Pancreas (tissue), 10 donors: Measurements from ENCODE around the gene GNA14. TPM values are rescaled to one million over a fixed set of nuclear protein-coding genes. Genes with fewer than 3 reads are reported as not detected.

Source experiments
- ATAC-seq, 4 donors: fragments of 200-7000 bp; cut with Tn5 transposase; one replicate each; pipeline versions ENCODE4 v1.8.0 to v1.9.1; 2020; ENCODE audit warnings: mild to moderate bottlenecking in 4 of 4, moderate library complexity in 4 of 4
- DNase-seq, 6 donors: peaks; one replicate each; pipeline ENCODE4 v3.0.0-alpha.2; 2020
- FAIRE-seq: peaks from 2 replicates; lab custom pipeline; 2012; peaks lifted over from hg19 to GRCh38; lab: Jason Lieb, UNC
- H3K27ac ChIP-seq, 4 donors: fragments of 200-600 bp; sonication (generic); 1 replicate in 3 of 4; 2 replicates in 1 of 4; pipeline versions ENCODE4 v1.5.0 to v1.8.0; 2020
- H3K27me3 ChIP-seq, 4 donors: fragments of 200-600 bp; one replicate each; pipeline ENCODE4 v1.8.0; 2021
- H3K36me3 ChIP-seq, 3 donors: fragments of 200-600 bp; sonication (generic) in 1 of 3; one replicate each; pipeline versions ENCODE4 v1.5.0 to v1.8.0; 2020 to 2021
- H3K4me1 ChIP-seq, 3 donors: fragments of 200-600 bp; one replicate each; pipeline ENCODE4 v1.8.0; 2021
- H3K4me3 ChIP-seq, 4 donors: fragments of 200-600 bp; sonication (generic) in 2 of 4; one replicate each; pipeline versions ENCODE4 v1.5.0 to v1.8.0; 2020 to 2021
- H3K9me3 ChIP-seq, 4 donors: fragments of 200-600 bp; one replicate each; pipeline ENCODE4 v1.8.0; 2021
- CTCF ChIP-seq, 4 donors: fragments of 200-600 bp; sonication (generic) in 3 of 4; IDR thresholded peaks; one replicate each; pipeline versions ENCODE4 v1.5.0 to v1.8.0; 2021; ENCODE audit warnings: antibody characterized with exemption in 4 of 4
- WGBS, 2 donors: extraction: QIAGEN DNeasy Blood & Tissue Kit; methylation state at CpG; one replicate each; pipeline ENCODE4 v1.1.7; 2013; 5-methylcytosine and 5-hydroxymethylcytosine counted together
- intact Hi-C, 3 donors: fragments of 100-400 bp; cut with DNase I; formaldehyde crosslinking; loops; one replicate each; pipeline versions ENCODE4 v1.11.1 to v1.14.2; 2022
- polyA plus RNA-seq, 2 donors: library from polyadenylated mRNA; stranded (reverse); fragments of 200-250 nt; gene quantifications; one replicate each; pipeline ENCODE4 v1.2.3, GENCODE V29; 2013
- total RNA-seq, 6 donors: library from RNA; stranded (reverse); fragmentation: NEBNext Ultra II Directional in 4 of 6; extraction: Animal tissue kit (Norgen Biotek cat#: 25700) in 4 of 6; gene quantifications; one replicate each; pipeline versions ENCODE4 v1.2.1 to v1.2.4, GENCODE V29; 2021 to 2023
- donor health status: healthy with polysubstance abuse.
- donor health status: DM: no; HTN: no; CAD: no; lungs with moderate emphysema.
- donor health status: DM: no; HTN: no; CAD: no.
- donor health status: control.
- donor health status: control.
- donor health status: Bipolar disorder and iron deficiency.
- donor health status: DM: yes; HTN: yes; CAD: no.
- donor health status: DM: no; HTN: no; CAD: no.
- donor health status: DM: no; HTN: no; CAD: no.
- donor health status: DM: yes; HTN: yes; CAD: no.

The GNA14 gene
- total and polyA plus RNA-seq, 8 donors: 0.92 to 2.0 (median 1.5) TPM

GRCh38 chr9:77614645-77615044 lies 33.5 kb downstream of the GNA14 start:
- Histone ChIP-seq H3K27me3 (no peaks in the 10 kb centered on the region), H3K9me3 (no peaks in the 10 kb centered on the region), H3K4me3 (no peak overlapping the region), H3K27ac (no peak overlapping the region), H3K36me3 (no peaks in the 10 kb centered on the region), H3K4me1 (no peaks in the 10 kb centered on the region)
- ATAC-seq: no peak
- intact Hi-C loops: no loop called here
- no peak for FAIRE-seq
- TF ChIP-seq CTCF (IDR thresholded peaks at IDR 0.05): no peak
- 62 to 77% methylated on average over 3 of the region's 3 CpGs for WGBS, 2 donors
- DNase-seq: no peak

GRCh38 chr9:77606526-77606925 lies 41.6 kb downstream of the GNA14 start:
- H3K36me3 ChIP-seq: no peaks in the 10 kb centered on the region
- 45 to 48% methylated on average over 2 of the region's 2 CpGs for WGBS, 2 donors
- FAIRE-seq (no peak), DNase-seq (no peak), ATAC-seq (no peak)
- no peaks in the 10 kb centered on the region for H3K9me3 ChIP-seq
- H3K27me3 ChIP-seq: no peaks in the 10 kb centered on the region
- intact Hi-C loops: no loop called here
- no peak overlapping the region for H3K4me3 ChIP-seq
- H3K27ac ChIP-seq: peak overlapping the region in 2 of 4 donors; percentile 43 to 46
- no peak for TF ChIP-seq CTCF (IDR thresholded peaks at IDR 0.05)
- H3K4me1 ChIP-seq: no peaks in the 10 kb centered on the region

GRCh38 chr9:77605449-77606220 lies 42.5 kb downstream of the GNA14 start:
- Histone ChIP-seq H3K4me3 (no peak overlapping the region), H3K4me1 (no peaks in the 10 kb centered on the region), H3K27me3 (no peaks in the 10 kb centered on the region), H3K36me3 (no peaks in the 10 kb centered on the region), H3K9me3 (no peaks in the 10 kb centered on the region), H3K27ac (peak overlapping the region in 3 of 4 donors; percentile 33 to 46 (median 43))
- DNase-seq (no peak), FAIRE-seq (no peak), ATAC-seq (peak in 1 of 4 donors; percentile 38)
- 65 to 67% methylated on average over 4 of the region's 4 CpGs for WGBS, 2 donors
- TF ChIP-seq CTCF (IDR thresholded peaks at IDR 0.05): no peak
- intact Hi-C loops: no loop called here

- DNase-seq (no peak), FAIRE-seq (no peak), ATAC-seq (no peak)
- Histone ChIP-seq H3K4me3 (no peak overlapping the region), H3K36me3 (no peaks in the 10 kb centered on the region), H3K27me3 (no peaks in the 10 kb centered on the region), H3K9me3 (no peaks in the 10 kb centered on the region), H3K27ac (no peak overlapping the region), H3K4me1 (no peaks in the 10 kb centered on the region)
- 77 to 96% methylated on average over 1 of the region's 1 CpG for WGBS, 2 donors
- intact Hi-C loops: no loop called here
- no peak for TF ChIP-seq CTCF (IDR thresholded peaks at IDR 0.05)
These were observed 43.8 kb downstream of the GNA14 start for GRCh38 chr9:77604316-77604715.

GRCh38 chr9:77602852-77603251 lies 45.3 kb downstream of the GNA14 start:
- H3K36me3 ChIP-seq: no peaks in the 10 kb centered on the region
- H3K27me3 ChIP-seq: no peaks in the 10 kb centered on the region
- no peak overlapping the region for H3K27ac ChIP-seq
- ATAC-seq (no peak), DNase-seq (no peak), FAIRE-seq (no peak)
- TF ChIP-seq CTCF (IDR thresholded peaks at IDR 0.05): no peak
- intact Hi-C loops: no loop called here
- H3K4me3 ChIP-seq: no peak overlapping the region
- H3K4me1 ChIP-seq: peaks cover 0 to 5% (median 0%) of the 10 kb centered on the region in 3 donors
- no peaks in the 10 kb centered on the region for H3K9me3 ChIP-seq
